PC-3 (cell line): ENCODE data around the gene ACLY.

Experiments
- EZH2 ChIP-seq: fragments of 300-600 bp; sonication (generic); IDR thresholded peaks from one replicate; pipeline ENCODE4 v1.6.1; 2017; ENCODE audit warnings: antibody characterized with exemption, mild to moderate bottlenecking, low read length; ENCODE audit not compliant: unreplicated experiment
- EZH2phosphoT487 ChIP-seq: fragments of 300-600 bp; sonication (generic); IDR thresholded peaks from 2 replicates; pipeline ENCODE4 v1.6.1; 2018; ENCODE audit warnings: mild to moderate bottlenecking, antibody characterized with exemption, low read length, borderline replicate concordance
- TF ChIP-seq, protein P1 (sequence below): fragments of 300-600 bp; sonication (generic); conservative IDR thresholded peaks from 2 replicates; pipeline ENCODE4 v1.5.1; 2017; ENCODE audit warnings: antibody characterized with exemption, low read depth, mild to moderate bottlenecking, low read length

GRCh38 chr17:41822216-41823140, 96.3 kb downstream of the ACLY start:
- TF ChIP-seq, protein P1, sequence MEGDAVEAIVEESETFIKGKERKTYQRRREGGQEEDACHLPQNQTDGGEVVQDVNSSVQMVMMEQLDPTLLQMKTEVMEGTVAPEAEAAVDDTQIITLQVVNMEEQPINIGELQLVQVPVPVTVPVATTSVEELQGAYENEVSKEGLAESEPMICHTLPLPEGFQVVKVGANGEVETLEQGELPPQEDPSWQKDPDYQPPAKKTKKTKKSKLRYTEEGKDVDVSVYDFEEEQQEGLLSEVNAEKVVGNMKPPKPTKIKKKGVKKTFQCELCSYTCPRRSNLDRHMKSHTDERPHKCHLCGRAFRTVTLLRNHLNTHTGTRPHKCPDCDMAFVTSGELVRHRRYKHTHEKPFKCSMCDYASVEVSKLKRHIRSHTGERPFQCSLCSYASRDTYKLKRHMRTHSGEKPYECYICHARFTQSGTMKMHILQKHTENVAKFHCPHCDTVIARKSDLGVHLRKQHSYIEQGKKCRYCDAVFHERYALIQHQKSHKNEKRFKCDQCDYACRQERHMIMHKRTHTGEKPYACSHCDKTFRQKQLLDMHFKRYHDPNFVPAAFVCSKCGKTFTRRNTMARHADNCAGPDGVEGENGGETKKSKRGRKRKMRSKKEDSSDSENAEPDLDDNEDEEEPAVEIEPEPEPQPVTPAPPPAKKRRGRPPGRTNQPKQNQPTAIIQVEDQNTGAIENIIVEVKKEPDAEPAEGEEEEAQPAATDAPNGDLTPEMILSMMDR = no peak
- TF ChIP-seq EZH2phosphoT487 (no peak), EZH2 (no peak)
